Mucosa of stomach (tissue), 1 donor: ENCODE data around the gene CYB5A.
"Not testable (repeated sequence)": the region's sequence is repeated elsewhere in the genome, so short reads cannot be mapped to it uniquely, and the experiment has no call there.

Experiments
- H3K27me3 ChIP-seq: one replicate; pipeline ENCODE4 v1.7.0; 2013; ENCODE audit warnings: mild to moderate bottlenecking, low read length; ENCODE audit not compliant: control insufficient read depth, insufficient read depth
- H3K36me3 ChIP-seq: one replicate; pipeline ENCODE4 v1.7.0; 2013; ENCODE audit warnings: low read length; ENCODE audit not compliant: control insufficient read depth, insufficient read depth
- H3K4me1 ChIP-seq: one replicate; pipeline ENCODE4 v1.7.0; 2013; ENCODE audit warnings: mild to moderate bottlenecking, low read length; ENCODE audit not compliant: control insufficient read depth, insufficient read depth
- H3K4me3 ChIP-seq: one replicate; pipeline ENCODE4 v1.7.0; 2013; ENCODE audit warnings: low read length
- H3K9ac ChIP-seq: one replicate; pipeline ENCODE4 v1.7.0; 2013; ENCODE audit warnings: mild to moderate bottlenecking, low read length, moderate library complexity
- H3K9me3 ChIP-seq: one replicate; pipeline ENCODE4 v1.7.0; 2013; ENCODE audit warnings: mild to moderate bottlenecking, low read length, moderate library complexity; ENCODE audit not compliant: control insufficient read depth
- donor health status: Pancreatic carcinoma.

The CYB5A gene

GRCh38 chr18:74316257-74317170, 24.8 kb upstream of the CYB5A start:
- Histone ChIP-seq H3K9ac (no peak overlapping the region), H3K27me3 (no peaks in the 10 kb centered on the region), H3K4me1 (no peaks in the 10 kb centered on the region), H3K4me3 (no peak overlapping the region), H3K36me3 (no peaks in the 10 kb centered on the region), H3K9me3 (no peaks in the 10 kb centered on the region)

GRCh38 chr18:74315464-74316256, 23.9 kb upstream of the CYB5A start, which contains the start of gene C18orf63:
C18orf63 (plus strand) TSS chr18:74315839; CDS start chr18:74317866, 2,027 bp downstream.
- H3K9ac ChIP-seq: no peak within 1 kb of the TSS
- H3K4me1 ChIP-seq: no peaks in the 10 kb centered on the region
- no peaks in the 10 kb centered on the region for H3K9me3 ChIP-seq
- no peak within 1 kb of the TSS for H3K4me3 ChIP-seq
- no peaks in the 10 kb centered on the region for H3K36me3 ChIP-seq
- no peaks in the 10 kb centered on the region for H3K27me3 ChIP-seq

GRCh38 chr18:74314759-74315463, 23.1 kb upstream of the CYB5A start:
- Histone ChIP-seq H3K27me3 (no peaks in the 10 kb centered on the region), H3K36me3 (no peaks in the 10 kb centered on the region), H3K4me1 (no peaks in the 10 kb centered on the region), H3K4me3 (no peak overlapping the region), H3K9ac (no peak overlapping the region), H3K9me3 (no peaks in the 10 kb centered on the region)

DNA sequence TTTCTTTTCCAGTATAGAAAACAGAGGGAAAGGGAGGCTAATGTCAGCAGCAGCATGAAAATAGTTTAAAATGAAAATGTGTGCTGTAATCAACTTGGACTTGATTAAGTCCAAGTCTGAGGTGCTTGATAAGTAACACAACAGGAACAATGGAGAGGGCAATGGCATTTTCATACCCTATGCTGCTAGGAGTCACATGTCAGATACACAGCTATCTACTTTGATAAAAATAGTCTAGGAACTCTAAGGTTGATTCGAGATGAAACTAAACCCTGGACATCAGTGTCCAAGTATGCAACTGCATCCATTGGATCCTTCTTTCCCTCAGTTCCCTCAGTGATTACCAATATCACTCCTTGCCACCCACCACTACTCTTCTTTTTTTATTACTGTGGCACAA, 19.2 kb upstream of the CYB5A start:
- Histone ChIP-seq H3K36me3 (no peaks in the 10 kb centered on the region), H3K9ac (no peak overlapping the region), H3K4me3 (no peak overlapping the region), H3K4me1 (no peaks in the 10 kb centered on the region), H3K9me3 (no peaks in the 10 kb centered on the region), H3K27me3 (no peaks in the 10 kb centered on the region)

DNA sequence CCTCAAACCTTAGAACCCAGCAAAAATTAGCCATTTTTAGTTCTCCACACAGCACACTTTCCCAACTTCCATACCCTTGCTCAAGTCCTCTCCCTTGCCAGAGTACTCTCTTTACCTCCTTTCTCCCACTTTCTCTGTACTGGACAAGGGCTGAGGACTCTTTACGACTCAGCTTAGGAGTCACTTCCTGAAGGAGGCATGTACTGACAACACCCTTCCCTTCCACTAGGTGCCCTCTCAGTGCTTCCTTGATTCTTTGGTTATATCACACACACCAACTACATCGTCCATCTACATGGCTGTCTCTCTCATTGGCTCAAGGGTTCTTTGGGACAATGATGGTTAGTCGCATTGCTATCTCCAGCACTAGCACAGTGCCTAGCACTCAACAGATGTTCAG, 18.6 kb upstream of the CYB5A start:
- Histone ChIP-seq H3K9ac (no peak overlapping the region), H3K27me3 (no peaks in the 10 kb centered on the region), H3K4me3 (no peak overlapping the region), H3K36me3 (no peaks in the 10 kb centered on the region), H3K4me1 (no peaks in the 10 kb centered on the region), H3K9me3 (no peaks in the 10 kb centered on the region)

DNA sequence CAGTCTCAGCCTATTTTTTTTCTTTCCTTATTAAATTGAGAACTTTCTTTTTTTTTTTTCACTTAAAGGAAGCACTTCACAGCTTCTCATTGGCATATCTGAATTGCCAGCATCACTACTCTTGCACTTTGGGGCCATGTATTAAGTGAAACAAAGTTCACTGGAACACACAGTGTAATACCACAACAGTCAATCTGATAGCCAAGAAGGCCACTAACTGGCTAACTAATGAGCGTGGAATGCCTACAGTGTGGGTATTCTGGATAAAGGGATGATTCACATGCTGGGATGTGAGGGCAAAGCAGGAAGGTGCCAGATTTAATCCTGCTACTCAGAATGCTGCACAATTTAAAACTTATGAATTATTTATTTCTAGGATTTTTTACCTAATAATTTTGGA, 12.2 kb upstream of the CYB5A start:
- H3K36me3 ChIP-seq: no peaks in the 10 kb centered on the region
- H3K4me3 ChIP-seq: no peak overlapping the region
- H3K9ac ChIP-seq: no peak overlapping the region
- no peaks in the 10 kb centered on the region for H3K27me3 ChIP-seq
- H3K9me3 ChIP-seq: no peaks in the 10 kb centered on the region
- no peaks in the 10 kb centered on the region for H3K4me1 ChIP-seq

DNA sequence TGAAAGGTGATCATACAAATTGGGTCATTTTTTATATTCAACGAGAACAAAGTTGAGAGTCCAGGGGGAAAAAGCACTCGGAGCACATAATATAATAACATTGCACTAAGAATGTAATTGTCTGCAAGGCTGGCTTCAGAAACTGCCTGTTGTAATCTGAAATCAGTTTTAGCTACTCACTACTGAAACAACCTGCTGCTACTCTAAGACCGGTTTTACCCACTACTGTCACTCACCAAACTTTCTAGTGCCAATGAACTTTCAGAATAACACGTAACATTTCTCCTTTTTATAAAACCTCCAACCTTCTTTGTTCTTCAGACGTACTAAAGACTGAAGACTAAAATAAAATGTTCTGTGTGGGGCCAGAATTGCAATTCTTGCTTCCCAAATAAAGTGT, 11.5 kb upstream of the CYB5A start:
- H3K4me1 ChIP-seq: no peaks in the 10 kb centered on the region
- no peak overlapping the region for H3K4me3 ChIP-seq
- no peaks in the 10 kb centered on the region for H3K36me3 ChIP-seq
- no peaks in the 10 kb centered on the region for H3K27me3 ChIP-seq
- H3K9ac ChIP-seq: no peak overlapping the region
- H3K9me3 ChIP-seq: no peaks in the 10 kb centered on the region

GRCh38 chr18:74299746-74300145, 8.0 kb upstream of the CYB5A start:
- no peaks in the 10 kb centered on the region for H3K36me3 ChIP-seq
- no peaks in the 10 kb centered on the region for H3K9me3 ChIP-seq
- no peaks in the 10 kb centered on the region for H3K4me1 ChIP-seq
- H3K27me3 ChIP-seq: no peaks in the 10 kb centered on the region
- no peak overlapping the region for H3K4me3 ChIP-seq
- H3K9ac ChIP-seq: no peak overlapping the region

GRCh38 chr18:74299162-74299561, 7.4 kb upstream of the CYB5A start:
- no peaks in the 10 kb centered on the region for H3K9me3 ChIP-seq

GRCh38 chr18:74294526-74294925, 2.8 kb upstream of the CYB5A start:
- Histone ChIP-seq H3K27me3 (no peaks in the 10 kb centered on the region), H3K36me3 (no peaks in the 10 kb centered on the region), H3K4me1 (peaks cover 3% of the 10 kb centered on the region), H3K4me3 (no peak overlapping the region), H3K9ac (no peak overlapping the region), H3K9me3 (no peaks in the 10 kb centered on the region)

More at GRCh38 chr18:74299162-74299561, 7.4 kb upstream of the CYB5A start:
- no peaks in the 10 kb centered on the region for H3K4me1 ChIP-seq
- H3K36me3 ChIP-seq: no peaks in the 10 kb centered on the region
- H3K27me3 ChIP-seq: no peaks in the 10 kb centered on the region
- no peak overlapping the region for H3K9ac ChIP-seq
- H3K4me3 ChIP-seq: no peak overlapping the region

DNA sequence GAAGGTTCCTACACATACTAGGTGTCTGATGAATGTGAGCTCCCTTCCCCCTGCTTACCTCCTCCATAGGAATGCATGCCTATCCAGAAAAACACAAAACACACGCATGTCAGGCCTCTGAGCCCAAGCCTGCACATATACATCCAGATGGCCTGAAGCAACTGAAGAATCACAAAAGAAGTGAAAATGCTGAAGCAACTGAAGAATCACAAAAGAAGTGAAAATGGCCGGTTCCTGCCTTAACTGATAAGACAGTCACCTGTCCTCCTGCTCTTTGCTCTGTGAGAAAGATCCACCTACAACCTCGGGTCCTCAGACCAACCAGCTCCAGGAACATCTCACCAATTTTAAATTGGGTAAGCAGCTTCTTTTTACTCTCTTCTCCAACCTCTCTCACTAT, 1.2 kb upstream of the CYB5A start:
- H3K27me3 ChIP-seq, H3K4me3 ChIP-seq, H3K9ac ChIP-seq, H3K9me3 ChIP-seq, H3K36me3 ChIP-seq: not testable (repeated sequence)
- H3K4me1 ChIP-seq: peaks cover 14% of the 10 kb centered on the region

DNA sequence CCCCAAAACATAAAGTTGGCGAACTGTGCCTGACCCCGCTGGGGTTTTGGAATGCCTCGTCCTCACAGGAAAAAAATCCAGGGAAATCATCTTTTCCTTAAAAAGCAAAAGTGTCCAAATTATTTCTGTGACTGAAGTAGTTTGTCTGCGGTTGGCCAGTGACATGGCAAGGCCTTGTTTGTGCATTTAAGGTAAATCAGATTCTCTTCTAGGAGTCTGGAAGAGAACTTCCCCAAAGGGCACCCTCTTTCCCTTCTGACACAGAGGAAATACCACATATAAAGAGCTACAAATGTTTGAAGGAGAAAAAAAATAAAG, 737 bp upstream of the CYB5A start:
- H3K36me3 ChIP-seq: no peaks in the 10 kb centered on the region
- no peaks in the 10 kb centered on the region for H3K27me3 ChIP-seq
- H3K4me1 ChIP-seq: peaks cover 14% of the 10 kb centered on the region
- peak overlapping the region; percentile 85 for H3K4me3 ChIP-seq
- peak overlapping the region; percentile 71 for H3K9ac ChIP-seq
- H3K9me3 ChIP-seq: no peaks in the 10 kb centered on the region
